GM20000 (cell line): ENCODE measurements around the gene PRICKLE2.

Source experiments
- DNase-seq: peaks from one replicate; pipeline ENCODE4 v3.0.0; 2012; ENCODE audit warnings: low spot score
- CTCF ChIP-seq: IDR thresholded peaks from 2 replicates; pipeline ENCODE4 v1.5.1; 2012; ENCODE audit warnings: mild to moderate bottlenecking, control low read depth; ENCODE audit errors: extremely low read depth, missing control alignments

Gene PRICKLE2

GRCh38 chr3:64268926-64269325, 43.7 kb upstream of the PRICKLE2 start:
- DNase-seq = no peak
- TF ChIP-seq CTCF = no peak

DNA sequence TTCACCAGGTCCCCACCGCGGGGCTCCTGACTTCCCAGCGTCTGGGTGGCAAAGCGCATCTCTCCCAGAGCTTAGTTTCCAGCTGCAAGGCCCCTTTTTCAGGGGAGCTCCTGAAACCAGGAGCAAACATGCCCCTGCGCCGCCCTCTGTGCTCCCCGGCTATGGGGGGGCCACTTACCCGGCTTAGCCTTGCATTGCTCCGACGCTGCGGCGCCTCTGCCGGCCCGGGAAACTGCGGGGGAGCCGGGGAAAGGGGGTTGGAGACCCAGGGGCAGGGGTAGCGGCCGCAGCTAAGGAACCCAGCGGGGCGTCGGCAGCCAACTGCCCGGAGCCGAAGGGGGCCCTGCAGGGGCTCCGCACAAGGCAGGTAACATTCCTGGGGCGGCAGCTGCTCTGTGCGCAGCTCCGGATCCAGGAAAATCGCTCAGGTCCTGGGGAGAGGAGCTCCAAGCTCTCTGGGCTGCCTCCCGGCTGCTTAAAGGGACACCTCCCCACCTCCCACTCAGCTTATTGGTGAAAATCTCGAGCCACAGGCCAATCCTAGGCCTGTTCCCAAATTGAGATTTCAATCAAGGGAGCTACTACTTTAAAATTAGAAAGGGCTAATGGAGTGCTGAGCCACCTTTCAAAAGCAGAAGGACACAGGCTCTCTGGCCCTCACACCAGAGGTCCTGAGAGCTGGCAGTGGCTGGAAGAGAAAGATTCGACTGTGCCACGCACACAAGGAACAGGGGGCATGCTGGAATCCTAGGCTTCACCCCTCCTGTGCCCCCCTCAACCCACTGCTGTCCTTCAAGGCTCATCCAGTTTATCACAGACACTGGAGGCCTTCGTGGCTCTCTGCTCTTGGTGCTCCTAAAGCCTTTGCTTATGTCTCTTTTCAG, 42.7 kb upstream of the PRICKLE2 start:
- DNase-seq = no peak
- no peak for TF ChIP-seq CTCF

DNA sequence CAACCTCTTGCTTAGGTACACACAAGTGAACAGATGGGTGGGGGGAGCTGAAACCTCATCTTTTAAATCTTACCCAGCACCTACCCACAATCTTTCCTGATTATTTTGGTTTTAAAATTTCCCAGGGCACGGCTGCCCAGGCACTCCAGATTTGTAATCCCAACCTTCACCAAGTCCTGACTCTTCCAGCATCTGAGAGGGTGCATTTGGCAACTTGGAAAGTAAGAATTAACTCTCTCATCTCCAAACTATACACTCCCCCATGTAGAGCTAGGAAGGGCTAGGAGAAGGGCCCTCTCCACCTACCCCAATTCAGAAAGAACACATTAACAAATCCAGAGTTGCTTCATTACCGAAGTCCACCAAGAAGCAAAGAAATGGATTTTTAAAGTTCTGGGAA, 41.7 kb upstream of the PRICKLE2 start:
- DNase-seq = no peak
- TF ChIP-seq CTCF = no peak

DNA sequence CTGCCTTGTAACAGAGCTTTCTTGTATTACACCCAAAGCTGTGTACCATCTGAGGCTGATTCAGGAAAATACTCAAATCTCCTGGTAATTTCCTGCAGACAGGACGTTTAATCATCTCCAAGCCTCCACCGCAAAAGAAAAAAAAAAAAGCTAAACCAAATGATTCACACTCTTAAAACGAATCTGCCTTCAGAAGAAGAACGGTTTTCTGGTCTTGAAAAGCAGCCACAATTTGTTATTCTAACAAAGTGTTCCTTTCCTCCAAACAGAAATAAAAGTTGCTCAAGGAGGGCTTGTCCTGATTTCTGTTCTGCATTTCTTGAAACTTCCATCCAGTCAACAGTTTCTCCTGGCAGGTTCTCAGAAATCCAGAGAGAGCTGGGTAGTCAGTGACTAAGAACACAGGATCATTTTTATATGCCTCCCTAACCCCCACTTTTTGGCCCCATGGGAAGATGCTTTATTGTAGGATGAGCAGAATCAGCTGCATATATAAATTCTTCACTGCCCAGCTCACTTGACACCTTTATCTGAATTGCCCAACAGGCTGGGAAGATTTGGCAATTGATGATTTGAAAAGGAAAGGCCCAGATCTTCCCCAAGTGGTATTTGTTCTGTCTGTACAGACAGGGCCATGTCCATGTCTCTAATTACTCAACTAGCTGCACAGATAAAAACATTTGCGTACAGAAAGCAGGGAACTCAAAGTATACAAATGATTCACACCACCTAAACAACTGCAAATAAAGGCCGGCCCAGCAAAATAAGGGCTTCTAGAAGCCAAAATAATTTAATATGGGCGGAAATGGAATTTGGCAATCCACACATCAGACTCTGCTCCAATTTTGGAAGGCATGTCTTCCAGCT, 41.0 kb upstream of the PRICKLE2 start:
- TF ChIP-seq CTCF = no peak

GRCh38 chr3:64265646-64266045, 40.4 kb upstream of the PRICKLE2 start:
- no peak for TF ChIP-seq CTCF
- no peak for DNase-seq

More for the DNA sequence above, 41.0 kb upstream of the PRICKLE2 start:
- DNase-seq = no peak

- no peak for DNase-seq
- no peak for TF ChIP-seq CTCF
These were observed 39.3 kb upstream of the PRICKLE2 start for GRCh38 chr3:64264501-64265109.
